HCT116 (cell line): ENCODE measurements around the gene SYNC.
"Not testable (repeated sequence)": the region's sequence is repeated elsewhere in the genome, so short reads cannot be mapped to it uniquely, and the experiment has no call there.

Experiments used
- CTCF ChIP-seq, 3 experiments: fragments of 200-600 bp in 1 of 3; sonication (generic) in 1 of 3; IDR thresholded peaks in 2 of 3; conservative IDR thresholded peaks in 1 of 3; 2 replicates each; pipeline ENCODE4 v1.5.1; 2012 to 2017; ENCODE audit warnings: low read depth in 2 of 3, low read length in 2 of 3, antibody characterized with exemption in 1 of 3, borderline replicate concordance in 1 of 3, control low read depth in 1 of 3, mild to moderate bottlenecking in 1 of 3, mixed read lengths in 1 of 3, mixed run types in 1 of 3, moderate library complexity in 1 of 3; ENCODE audit not compliant: insufficient read depth in 1 of 3
- EZH2phosphoT487 ChIP-seq: fragments of 200-600 bp; IDR thresholded peaks from 2 replicates; pipeline ENCODE4 v1.6.1; 2018; ENCODE audit warnings: antibody characterized with exemption, borderline replicate concordance
- POLR2A ChIP-seq: IDR thresholded peaks from 2 replicates; pipeline ENCODE4 v1.7.0; 2011; ENCODE audit warnings: borderline replicate concordance; ENCODE audit not compliant: insufficient read depth, insufficient read length; ENCODE audit errors: extremely low read depth
- RAD21 ChIP-seq: IDR thresholded peaks from 2 replicates; pipeline ENCODE4 v1.6.1; 2012; ENCODE audit warnings: low read depth, mild to moderate bottlenecking
- REST ChIP-seq: IDR thresholded peaks from 2 replicates; pipeline ENCODE4 v1.6.1; 2012; ENCODE audit warnings: low read depth
- ZFX ChIP-seq: fragments of 450-650 bp; IDR thresholded peaks from 2 replicates; pipeline ENCODE4 v1.6.1; 2017
- ZNF274 ChIP-seq: fragments of 200-500 bp; sonication (Bioruptor generic); IDR thresholded peaks from 2 replicates; pipeline ENCODE4 v1.6.1; 2014; ENCODE audit warnings: mild to moderate bottlenecking, low read depth, low read length, inconsistent platforms

GRCh38 chr1:32668716-32669115 is 33.9 kb downstream of the SYNC start:
- not testable (repeated sequence) for TF ChIP-seq EZH2phosphoT487; REST; CTCF (IDR thresholded peaks at IDR 0.05 in 2 of 3, conservative IDR thresholded peaks at IDR 0.05 in 1 of 3; ENCODE audit: borderline replicate concordance in 1 of 3, insufficient read depth in 1 of 3, low read depth in 2 of 3, low read length in 2 of 3); RAD21; POLR2A; ZFX; ZNF274
